ENCODE data around the gene F10. TPM values are rescaled to one million over a fixed set of nuclear protein-coding genes. Genes with fewer than 3 reads are reported as not detected.
"Not testable (repeated sequence)": the region's sequence is repeated elsewhere in the genome, so short reads cannot be mapped to it uniquely, and the experiment has no call there.

Gene F10
- total and polyA plus RNA-seq, 3 donors from 2014 or later = 19.9 to 33.7 (median 31.9) TPM

GRCh38 chr13:113078902-113079780, 43.5 kb upstream of the F10 start:
- H3K4me1 ChIP-seq = no peaks in the 10 kb centered on the region
- no peak for TF ChIP-seq POLR2A (IDR thresholded peaks at IDR 0.05)
- TF ChIP-seq, protein P1, sequence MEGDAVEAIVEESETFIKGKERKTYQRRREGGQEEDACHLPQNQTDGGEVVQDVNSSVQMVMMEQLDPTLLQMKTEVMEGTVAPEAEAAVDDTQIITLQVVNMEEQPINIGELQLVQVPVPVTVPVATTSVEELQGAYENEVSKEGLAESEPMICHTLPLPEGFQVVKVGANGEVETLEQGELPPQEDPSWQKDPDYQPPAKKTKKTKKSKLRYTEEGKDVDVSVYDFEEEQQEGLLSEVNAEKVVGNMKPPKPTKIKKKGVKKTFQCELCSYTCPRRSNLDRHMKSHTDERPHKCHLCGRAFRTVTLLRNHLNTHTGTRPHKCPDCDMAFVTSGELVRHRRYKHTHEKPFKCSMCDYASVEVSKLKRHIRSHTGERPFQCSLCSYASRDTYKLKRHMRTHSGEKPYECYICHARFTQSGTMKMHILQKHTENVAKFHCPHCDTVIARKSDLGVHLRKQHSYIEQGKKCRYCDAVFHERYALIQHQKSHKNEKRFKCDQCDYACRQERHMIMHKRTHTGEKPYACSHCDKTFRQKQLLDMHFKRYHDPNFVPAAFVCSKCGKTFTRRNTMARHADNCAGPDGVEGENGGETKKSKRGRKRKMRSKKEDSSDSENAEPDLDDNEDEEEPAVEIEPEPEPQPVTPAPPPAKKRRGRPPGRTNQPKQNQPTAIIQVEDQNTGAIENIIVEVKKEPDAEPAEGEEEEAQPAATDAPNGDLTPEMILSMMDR (IDR thresholded peaks at IDR 0.05) = no peak
- DNase-seq = no peak
- H3K9me3 ChIP-seq = no peaks in the 10 kb centered on the region
- WGBS, 2 donors = 64 to 75% methylated on average over 16 to 27 of the region's 27 CpGs
- H3K27me3 ChIP-seq = no peaks in the 10 kb centered on the region
- no peak overlapping the region for H3K27ac ChIP-seq
- intact Hi-C loops (cut with DNase I; ENCODE audit: low total_unique reads) = no loop called here
- H3K4me3 ChIP-seq = no peak overlapping the region
- H3K36me3 ChIP-seq (ENCODE audit: low read depth, missing control alignments) = no peaks in the 10 kb centered on the region

DNA sequence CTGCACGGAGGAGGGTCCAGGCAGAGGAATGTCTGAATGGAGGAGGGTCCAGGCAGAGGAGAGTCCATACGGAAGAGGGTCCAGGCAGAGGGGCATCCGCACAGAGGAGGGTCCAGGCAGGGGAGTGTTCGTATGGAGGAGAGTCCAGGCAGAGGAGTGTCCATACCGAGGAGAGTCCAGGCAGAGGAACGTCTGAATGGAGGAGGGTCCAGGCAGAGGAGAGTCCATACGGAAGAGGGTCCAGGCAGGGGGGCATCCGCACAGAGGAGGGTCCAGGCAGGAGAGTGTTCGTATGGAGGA, 42.9 kb upstream of the F10 start:
- H3K27me3 ChIP-seq; H3K27ac ChIP-seq; H3K9me3 ChIP-seq; H3K4me3 ChIP-seq; H3K36me3 ChIP-seq (ENCODE audit: low read depth, missing control alignments); intact Hi-C loops (cut with DNase I; ENCODE audit: low total_unique reads); H3K4me1 ChIP-seq; DNase-seq: not testable (repeated sequence)
- WGBS, 2 donors = 60 to 61% methylated on average over 9 of the region's 9 CpGs

DNA sequence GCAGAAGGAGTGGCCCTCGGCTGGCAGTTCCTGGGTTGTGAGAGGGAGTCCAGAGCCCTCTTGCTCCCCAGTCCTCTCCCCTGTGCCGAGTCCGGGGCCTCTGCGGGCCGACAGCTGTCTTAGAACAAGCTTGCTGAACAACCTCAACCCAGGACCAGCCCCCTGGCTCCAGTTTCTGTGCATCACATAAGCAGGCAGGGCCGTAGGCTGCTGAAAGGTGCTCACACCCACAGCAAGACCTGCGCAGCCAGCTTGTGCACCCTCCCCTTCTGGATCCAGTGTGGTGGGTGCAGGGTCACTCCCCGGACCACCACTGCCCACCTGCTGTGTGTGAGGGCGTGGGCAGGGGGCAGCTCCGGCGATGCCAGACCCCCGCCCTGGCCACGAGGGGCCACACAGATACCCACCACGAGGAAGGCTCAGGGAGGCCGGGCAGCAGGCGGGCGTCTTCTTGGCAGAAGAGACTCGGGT, 42.2 kb upstream of the F10 start:
- no peak for DNase-seq
- no peaks in the 10 kb centered on the region for H3K36me3 ChIP-seq (ENCODE audit: low read depth, missing control alignments)
- no peak overlapping the region for H3K4me3 ChIP-seq
- TF ChIP-seq, protein P1 (IDR thresholded peaks at IDR 0.05) = no peak
- TF ChIP-seq POLR2A (IDR thresholded peaks at IDR 0.05) = no peak
- WGBS, 2 donors = 81 to 87% methylated on average over 14 to 17 of the region's 18 CpGs
- no peaks in the 10 kb centered on the region for H3K4me1 ChIP-seq
- no peaks in the 10 kb centered on the region for H3K27me3 ChIP-seq
- intact Hi-C loops (cut with DNase I; ENCODE audit: low total_unique reads) = no loop called here
- no peak overlapping the region for H3K27ac ChIP-seq
- H3K9me3 ChIP-seq = no peaks in the 10 kb centered on the region

GRCh38 chr13:113080901-113081521, 41.6 kb upstream of the F10 start:
- intact Hi-C loops (cut with DNase I; ENCODE audit: low total_unique reads) = no loop called here
- no peaks in the 10 kb centered on the region for H3K27me3 ChIP-seq
- no peaks in the 10 kb centered on the region for H3K36me3 ChIP-seq (ENCODE audit: low read depth, missing control alignments)
- H3K4me1 ChIP-seq = no peaks in the 10 kb centered on the region
- H3K27ac ChIP-seq = no peak overlapping the region
- H3K4me3 ChIP-seq = no peak overlapping the region
- no peak for TF ChIP-seq POLR2A (IDR thresholded peaks at IDR 0.05)
- TF ChIP-seq, protein P1 (IDR thresholded peaks at IDR 0.05) = no peak
- no peak for DNase-seq
- 79 to 86% methylated on average over 6 to 25 of the region's 25 CpGs for WGBS, 2 donors
- no peaks in the 10 kb centered on the region for H3K9me3 ChIP-seq

- no peaks in the 10 kb centered on the region for H3K9me3 ChIP-seq
- H3K27me3 ChIP-seq = no peaks in the 10 kb centered on the region
- H3K4me3 ChIP-seq = no peak overlapping the region
- WGBS, 2 donors = 83 to 90% methylated on average over 13 to 26 of the region's 26 CpGs
- intact Hi-C loops (cut with DNase I; ENCODE audit: low total_unique reads) = no loop called here
- H3K4me1 ChIP-seq = no peaks in the 10 kb centered on the region
- TF ChIP-seq, protein P1 (IDR thresholded peaks at IDR 0.05) = no peak
- no peak for DNase-seq
- no peaks in the 10 kb centered on the region for H3K36me3 ChIP-seq (ENCODE audit: low read depth, missing control alignments)
- H3K27ac ChIP-seq = no peak overlapping the region
Observed at GRCh38 chr13:113082198-113083021, 40.2 kb upstream of the F10 start.
